ENCODE data around the gene MAP1LC3B2.

DNA sequence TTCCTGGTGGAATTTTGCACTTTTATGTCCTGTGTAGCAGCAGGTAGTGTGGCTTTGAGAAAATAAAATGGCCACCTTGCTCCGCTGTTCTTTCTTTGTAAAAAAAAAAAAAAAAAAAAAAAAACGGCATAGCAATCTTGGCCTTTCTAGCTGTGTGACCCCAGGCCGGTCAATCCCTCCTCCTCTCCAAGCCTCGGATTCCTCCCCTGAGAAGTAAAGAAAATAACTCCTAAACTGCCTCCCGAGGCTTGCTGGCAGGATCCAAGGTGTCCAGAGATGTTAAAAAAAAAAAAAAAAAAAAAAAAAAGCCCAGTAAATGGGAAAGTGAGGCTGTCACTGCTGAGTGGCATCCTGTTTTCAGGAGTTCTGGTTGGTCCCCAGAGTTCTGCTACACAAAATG lies 23.9 kb upstream of the MAP1LC3B2 start:
- TF ChIP-seq CTCF (IDR thresholded peaks at IDR 0.05) (no peak), POLR2A (IDR thresholded peaks at IDR 0.05) (no peak), POLR2AphosphoS5 (IDR thresholded peaks at IDR 0.05) (no peak)
